Measurements from ENCODE around the gene PPP1R3G.

DNA sequence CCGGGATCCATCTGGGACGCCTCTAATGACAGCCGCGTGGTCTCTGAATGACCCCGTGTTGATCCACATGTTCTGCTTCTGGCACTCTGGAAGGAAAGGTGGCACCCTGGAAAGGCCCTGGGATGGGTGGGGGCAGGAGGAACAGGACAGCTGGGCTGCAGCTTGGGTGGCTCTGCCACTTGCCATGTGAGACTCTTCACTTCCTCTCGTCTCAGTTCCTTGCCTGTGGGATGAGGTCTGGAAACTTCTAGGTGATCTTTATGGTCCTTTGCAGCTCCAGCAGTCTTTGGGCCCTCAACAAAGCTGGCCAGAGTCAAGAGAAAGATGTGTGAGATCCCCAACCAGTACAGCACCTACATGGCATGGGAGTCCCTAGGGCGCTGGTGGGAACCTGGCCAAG lies 26.5 kb downstream of the PPP1R3G start:
- TF ChIP-seq, protein P1, sequence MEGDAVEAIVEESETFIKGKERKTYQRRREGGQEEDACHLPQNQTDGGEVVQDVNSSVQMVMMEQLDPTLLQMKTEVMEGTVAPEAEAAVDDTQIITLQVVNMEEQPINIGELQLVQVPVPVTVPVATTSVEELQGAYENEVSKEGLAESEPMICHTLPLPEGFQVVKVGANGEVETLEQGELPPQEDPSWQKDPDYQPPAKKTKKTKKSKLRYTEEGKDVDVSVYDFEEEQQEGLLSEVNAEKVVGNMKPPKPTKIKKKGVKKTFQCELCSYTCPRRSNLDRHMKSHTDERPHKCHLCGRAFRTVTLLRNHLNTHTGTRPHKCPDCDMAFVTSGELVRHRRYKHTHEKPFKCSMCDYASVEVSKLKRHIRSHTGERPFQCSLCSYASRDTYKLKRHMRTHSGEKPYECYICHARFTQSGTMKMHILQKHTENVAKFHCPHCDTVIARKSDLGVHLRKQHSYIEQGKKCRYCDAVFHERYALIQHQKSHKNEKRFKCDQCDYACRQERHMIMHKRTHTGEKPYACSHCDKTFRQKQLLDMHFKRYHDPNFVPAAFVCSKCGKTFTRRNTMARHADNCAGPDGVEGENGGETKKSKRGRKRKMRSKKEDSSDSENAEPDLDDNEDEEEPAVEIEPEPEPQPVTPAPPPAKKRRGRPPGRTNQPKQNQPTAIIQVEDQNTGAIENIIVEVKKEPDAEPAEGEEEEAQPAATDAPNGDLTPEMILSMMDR (IDR thresholded peaks at IDR 0.05): no peak
- no peak for TF ChIP-seq EZH2 (IDR thresholded peaks at IDR 0.05; ENCODE audit: borderline replicate concordance, insufficient read depth, low read depth, low read length, poor library complexity, severe bottlenecking)
